Hepatocyte (in vitro differentiated cells): ENCODE measurements around the gene CCSER2. TPM values are rescaled to one million over a fixed set of nuclear protein-coding genes. Genes with fewer than 3 reads are reported as not detected.
A peak's percentile ranks its signal among the peaks of the same experiment; 100 is the strongest.

ENCODE experiments used
- DNase-seq: peaks from one replicate; pipeline ENCODE4 v3.0.0-alpha.2; 2016; ENCODE audit warnings: low spot score
- H2AFZ ChIP-seq: fragments of 200-600 bp; sonication (generic); 2 replicates; pipeline ENCODE4 v1.6.0; 2016; ENCODE audit warnings: antibody characterized with exemption, mild to moderate bottlenecking
- H3K27ac ChIP-seq: fragments of 200-600 bp; sonication (generic); 2 replicates; pipeline ENCODE4 v1.5.1; 2016; ENCODE audit warnings: mild to moderate bottlenecking
- H3K27me3 ChIP-seq: fragments of 200-600 bp; sonication (generic); 2 replicates; pipeline ENCODE4 v1.6.1; 2016
- H3K36me3 ChIP-seq: fragments of 200-600 bp; sonication (generic); replicated peaks from 2 replicates; pipeline ENCODE4 v1.5.1; 2016; ENCODE audit warnings: low read depth; ENCODE audit not compliant: insufficient read depth
- H3K4me1 ChIP-seq: fragments of 200-600 bp; sonication (generic); 2 replicates; pipeline ENCODE4 v1.5.1; 2016; ENCODE audit warnings: mild to moderate bottlenecking, moderate library complexity; ENCODE audit not compliant: insufficient read depth
- H3K4me2 ChIP-seq: fragments of 200-600 bp; sonication (generic); 2 replicates; pipeline ENCODE4 v1.6.0; 2016
- H3K4me3 ChIP-seq: fragments of 200-600 bp; sonication (generic); 2 replicates; pipeline ENCODE4 v1.5.1; 2016; ENCODE audit warnings: mild to moderate bottlenecking
- H3K79me2 ChIP-seq: fragments of 200-600 bp; sonication (generic); 2 replicates; pipeline ENCODE4 v1.6.0; 2017; ENCODE audit warnings: mild to moderate bottlenecking
- H3K9me2 ChIP-seq: fragments of 200-600 bp; sonication (generic); replicated peaks from 2 replicates; pipeline ENCODE4 v1.6.0; 2017; ENCODE audit warnings: mild to moderate bottlenecking; ENCODE audit not compliant: insufficient read depth
- H3K9me3 ChIP-seq: fragments of 200-600 bp; sonication (generic); 2 replicates; pipeline ENCODE4 v1.5.1; 2016; ENCODE audit warnings: low read depth, mild to moderate bottlenecking
- H4K20me1 ChIP-seq: fragments of 200-600 bp; sonication (generic); 2 replicates; pipeline ENCODE4 v1.6.0; 2016; ENCODE audit warnings: mild to moderate bottlenecking; ENCODE audit not compliant: insufficient read depth, poor library complexity, severe bottlenecking
- EZH2 ChIP-seq: fragments of 200-600 bp; sonication (generic); IDR thresholded peaks from 2 replicates; pipeline ENCODE4 v1.6.1; 2016; ENCODE audit warnings: antibody characterized with exemption, mild to moderate bottlenecking, borderline replicate concordance
- EZH2phosphoT487 ChIP-seq: fragments of 200-600 bp; sonication (generic); IDR thresholded peaks from one replicate; pipeline ENCODE4 v1.6.1; 2018; ENCODE audit warnings: antibody characterized with exemption, mild to moderate bottlenecking, low read depth, moderate library complexity; ENCODE audit not compliant: unreplicated experiment, severe bottlenecking
- WGBS: methylation state at CpG from one replicate; pipeline ENCODE4 v1.1.6; 2016; ENCODE audit warnings: low lambda C conversion rate; ENCODE audit errors: missing lambda C conversion rate; 5-methylcytosine and 5-hydroxymethylcytosine counted together
- polyA plus RNA-seq: library from polyadenylated mRNA; unstranded; fragments of >200 nt; fragmentation: Nextera tagmentation; extraction: Ambion mirVana; gene quantifications from 2 replicates; pipeline ENCODE4 v1.2.1, GENCODE V29; 2016
- total RNA-seq: library from RNA; depleted of rRNA; stranded (reverse); fragments of >200 nt; gene quantifications from 2 replicates; pipeline ENCODE4 v1.2.3, GENCODE V29; 2014
- TF ChIP-seq, protein P1 (sequence below): fragments of 200-600 bp; sonication (generic); IDR thresholded peaks from 2 replicates; pipeline ENCODE4 v1.5.1; 2016; ENCODE audit warnings: antibody characterized with exemption, mild to moderate bottlenecking; ENCODE audit not compliant: poor library complexity

CCSER2 gene
- total and polyA plus RNA-seq, 2 experiments from 2014 or later = 36.5 to 39.7 TPM

- H3K79me2 ChIP-seq = peaks cover 20% of the 10 kb centered on the region
- 45% methylated on average over 3 of the region's 3 CpGs for WGBS
- no peaks in the 10 kb centered on the region for H3K9me2 ChIP-seq
- no peak overlapping the region for H3K4me3 ChIP-seq
- H3K36me3 ChIP-seq = no peaks in the 10 kb centered on the region
- H3K27ac ChIP-seq = peak overlapping the region; percentile 76
- peaks cover 7% of the 10 kb centered on the region for H3K4me1 ChIP-seq
- no peaks in the 10 kb centered on the region for H3K27me3 ChIP-seq
- peaks cover 2% of the 10 kb centered on the region for H4K20me1 ChIP-seq
- peak overlapping the region; percentile 20 for H2AFZ ChIP-seq
- DNase-seq = peak; percentile 68
- H3K4me2 ChIP-seq = peak overlapping the region; percentile 53
- TF ChIP-seq EZH2phosphoT487 = no peak
- TF ChIP-seq EZH2 = no peak
- TF ChIP-seq, protein P1, sequence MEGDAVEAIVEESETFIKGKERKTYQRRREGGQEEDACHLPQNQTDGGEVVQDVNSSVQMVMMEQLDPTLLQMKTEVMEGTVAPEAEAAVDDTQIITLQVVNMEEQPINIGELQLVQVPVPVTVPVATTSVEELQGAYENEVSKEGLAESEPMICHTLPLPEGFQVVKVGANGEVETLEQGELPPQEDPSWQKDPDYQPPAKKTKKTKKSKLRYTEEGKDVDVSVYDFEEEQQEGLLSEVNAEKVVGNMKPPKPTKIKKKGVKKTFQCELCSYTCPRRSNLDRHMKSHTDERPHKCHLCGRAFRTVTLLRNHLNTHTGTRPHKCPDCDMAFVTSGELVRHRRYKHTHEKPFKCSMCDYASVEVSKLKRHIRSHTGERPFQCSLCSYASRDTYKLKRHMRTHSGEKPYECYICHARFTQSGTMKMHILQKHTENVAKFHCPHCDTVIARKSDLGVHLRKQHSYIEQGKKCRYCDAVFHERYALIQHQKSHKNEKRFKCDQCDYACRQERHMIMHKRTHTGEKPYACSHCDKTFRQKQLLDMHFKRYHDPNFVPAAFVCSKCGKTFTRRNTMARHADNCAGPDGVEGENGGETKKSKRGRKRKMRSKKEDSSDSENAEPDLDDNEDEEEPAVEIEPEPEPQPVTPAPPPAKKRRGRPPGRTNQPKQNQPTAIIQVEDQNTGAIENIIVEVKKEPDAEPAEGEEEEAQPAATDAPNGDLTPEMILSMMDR = no peak
- no peaks in the 10 kb centered on the region for H3K9me3 ChIP-seq
Measured at GRCh38 chr10:84424731-84425167, 96.4 kb downstream of the CCSER2 start.

DNA sequence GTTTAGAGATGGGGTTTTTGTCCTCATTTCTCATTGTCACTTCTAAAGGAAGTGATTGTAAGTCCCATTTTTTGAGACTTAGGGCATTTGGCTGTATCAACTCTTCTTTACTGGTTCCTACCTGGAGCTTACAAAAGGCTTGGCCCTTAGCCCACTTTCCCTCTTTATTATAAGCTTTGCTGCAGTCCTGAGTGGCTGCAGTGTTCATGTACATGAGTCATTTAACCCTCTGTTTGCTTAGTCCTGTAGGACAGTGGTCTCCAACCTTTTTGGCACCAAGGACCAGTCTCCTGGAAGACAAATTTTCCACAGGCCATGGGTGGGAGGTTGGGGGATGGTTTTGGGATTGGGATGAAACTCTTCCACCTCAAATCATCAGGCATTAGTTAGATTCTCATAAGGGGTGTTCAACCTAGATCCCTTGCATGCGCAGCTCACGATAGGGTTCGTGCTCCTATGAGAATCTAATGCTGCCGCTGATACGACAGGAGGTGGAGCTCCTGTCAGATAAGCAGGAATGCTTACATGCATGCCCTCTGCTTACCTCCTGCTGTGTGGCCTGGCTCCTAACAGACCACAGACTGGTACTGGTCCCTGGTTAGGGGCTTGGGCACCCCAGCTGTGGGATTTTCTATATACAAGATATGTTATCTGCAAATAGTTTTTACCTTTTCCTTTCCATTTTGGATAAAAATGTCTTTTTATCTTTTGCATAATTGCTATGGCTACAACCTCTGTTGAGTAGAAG lies 99.7 kb downstream of the CCSER2 start:
- WGBS = 72% methylated on average over 5 of the region's 5 CpGs

DNA sequence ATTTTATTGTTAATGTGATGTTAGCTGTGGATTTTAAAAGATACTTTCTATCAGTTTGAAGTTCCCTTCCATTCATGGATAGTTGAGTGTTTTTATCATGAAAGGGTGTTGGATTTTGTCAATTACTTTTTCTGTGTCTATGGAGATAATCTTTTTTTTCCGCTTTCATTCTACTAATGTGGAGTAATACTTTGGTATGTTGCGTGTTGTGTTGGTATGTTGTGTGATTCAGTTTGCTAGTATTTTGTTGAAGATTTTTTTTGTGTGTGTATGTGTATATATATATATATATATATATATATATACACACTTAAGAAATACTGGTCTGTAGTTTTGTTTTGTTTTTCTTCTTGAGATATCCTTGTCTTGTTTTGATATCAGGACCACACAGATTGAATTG lies 100.3 kb downstream of the CCSER2 start:
- WGBS = 100% methylated on average over 2 of the region's 2 CpGs
- H3K36me3 ChIP-seq = no peaks in the 10 kb centered on the region
- H3K4me3 ChIP-seq = no peak overlapping the region
- H3K27ac ChIP-seq = no peak overlapping the region
- H3K4me2 ChIP-seq = no peak overlapping the region
- H4K20me1 ChIP-seq = peaks cover 6% of the 10 kb centered on the region
- no peaks in the 10 kb centered on the region for H3K27me3 ChIP-seq
- TF ChIP-seq EZH2 (no peak), EZH2phosphoT487 (no peak)
- TF ChIP-seq, protein P1 = no peak
- H2AFZ ChIP-seq = no peak overlapping the region
- peaks cover 40% of the 10 kb centered on the region for H3K79me2 ChIP-seq
- DNase-seq = no peak
- H3K9me3 ChIP-seq = no peaks in the 10 kb centered on the region
- H3K4me1 ChIP-seq = peaks cover 7% of the 10 kb centered on the region
- H3K9me2 ChIP-seq = no peaks in the 10 kb centered on the region

More for the DNA sequence above, 99.7 kb downstream of the CCSER2 start:
- Histone ChIP-seq H3K36me3 (no peaks in the 10 kb centered on the region), H4K20me1 (peaks cover 6% of the 10 kb centered on the region), H3K9me2 (no peaks in the 10 kb centered on the region), H3K4me3 (no peak overlapping the region), H3K4me1 (peaks cover 7% of the 10 kb centered on the region), H2AFZ (no peak overlapping the region), H3K9me3 (no peaks in the 10 kb centered on the region), H3K27ac (no peak overlapping the region), H3K4me2 (no peak overlapping the region), H3K79me2 (peaks cover 40% of the 10 kb centered on the region), H3K27me3 (no peaks in the 10 kb centered on the region)
- no peak for TF ChIP-seq EZH2
- TF ChIP-seq, protein P1 = no peak
- TF ChIP-seq EZH2phosphoT487 = no peak
- no peak for DNase-seq
